GM23338 (cell line): ENCODE results near the gene FHL2. TPM values are rescaled to one million over a fixed set of nuclear protein-coding genes. Genes with fewer than 3 reads are reported as not detected.
A peak's percentile ranks its signal among the peaks of the same experiment; 100 is the strongest.

Experiments used
- ATAC-seq: fragments of 200-7000 bp; cut with Tn5 transposase; 3 replicates; pipeline ENCODE4 v1.9.1; 2020
- DNase-seq: peaks from one replicate; pipeline ENCODE4 v3.0.0-alpha.2; 2015; ENCODE audit warnings: low spot score
- H2AFZ ChIP-seq: fragments of 200-600 bp; sonication (generic); 2 replicates; pipeline ENCODE4 v1.8.0; 2016; ENCODE audit warnings: antibody characterized with exemption, mild to moderate bottlenecking, moderate library complexity
- H3F3A ChIP-seq: fragments of 200-600 bp; sonication (generic); replicated peaks from 2 replicates; pipeline ENCODE4 v1.8.0; 2017; ENCODE audit warnings: antibody characterized with exemption, mixed run types, low read depth
- H3K27ac ChIP-seq: fragments of 200-600 bp; sonication (generic); 2 replicates; pipeline ENCODE4 v1.6.1; 2016; ENCODE audit warnings: low read depth
- H3K27me3 ChIP-seq: fragments of 200-600 bp; sonication (generic); 2 replicates; pipeline ENCODE4 v1.8.0; 2016; ENCODE audit warnings: mild to moderate bottlenecking, mixed run types, moderate library complexity; ENCODE audit not compliant: insufficient read depth
- H3K36me3 ChIP-seq: fragments of 200-600 bp; sonication (generic); 2 replicates; pipeline ENCODE4 v1.8.0; 2016; ENCODE audit warnings: mild to moderate bottlenecking; ENCODE audit not compliant: insufficient read depth
- H3K4me1 ChIP-seq: fragments of 200-600 bp; sonication (generic); 2 replicates; pipeline ENCODE4 v1.8.0; 2016; ENCODE audit warnings: mild to moderate bottlenecking, moderate library complexity; ENCODE audit not compliant: insufficient read depth
- H3K4me2 ChIP-seq: fragments of 200-600 bp; sonication (generic); 2 replicates; pipeline ENCODE4 v1.7.1; 2017; ENCODE audit warnings: mixed run types
- H3K4me3 ChIP-seq: fragments of 200-600 bp; sonication (generic); 2 replicates; pipeline ENCODE4 v1.6.1; 2016; ENCODE audit warnings: mixed run types
- H3K79me2 ChIP-seq: fragments of 200-600 bp; sonication (generic); replicated peaks from 2 replicates; pipeline ENCODE4 v1.8.0; 2017; ENCODE audit warnings: mild to moderate bottlenecking; ENCODE audit not compliant: insufficient read depth
- H3K9me2 ChIP-seq: fragments of 200-600 bp; sonication (generic); 2 replicates; pipeline ENCODE4 v1.8.0; 2017; ENCODE audit not compliant: insufficient read depth
- H4K20me1 ChIP-seq: fragments of 200-600 bp; sonication (generic); replicated peaks from 2 replicates; pipeline ENCODE4 v1.8.0; 2017; ENCODE audit warnings: mild to moderate bottlenecking; ENCODE audit not compliant: insufficient read depth
- H3K27ac Mint-ChIP-seq: 2 replicates; pipeline ENCODE4 v1.8.0; 2020; ENCODE audit warnings: inconsistent platforms, mild to moderate bottlenecking, moderate library complexity, mixed read lengths
- H3K27me3 Mint-ChIP-seq: 3 replicates; pipeline ENCODE4 v1.8.0; 2022; ENCODE audit warnings: low read depth, mild to moderate bottlenecking, moderate library complexity, mixed read lengths, inconsistent platforms; ENCODE audit not compliant: insufficient read depth, poor library complexity
- H3K36me3 Mint-ChIP-seq: 3 replicates; pipeline ENCODE4 v1.8.0; 2021; ENCODE audit warnings: low read depth, mild to moderate bottlenecking, inconsistent platforms, moderate library complexity, mixed read lengths
- H3K4me1 Mint-ChIP-seq: 3 replicates; pipeline ENCODE4 v1.8.0; 2020; ENCODE audit warnings: mild to moderate bottlenecking, inconsistent platforms, mixed read lengths
- H3K4me3 Mint-ChIP-seq: 3 replicates; pipeline ENCODE4 v1.8.0; 2021; ENCODE audit warnings: moderate library complexity, mild to moderate bottlenecking, inconsistent platforms, mixed read lengths
- H3K9me3 Mint-ChIP-seq: 3 replicates; pipeline ENCODE4 v1.8.0; 2020; ENCODE audit warnings: moderate library complexity, mild to moderate bottlenecking, inconsistent platforms, mixed read lengths
- CTCF ChIP-seq, 2 experiments: fragments of 200-600 bp in 1 of 2; sonication (generic) in 1 of 2; conservative IDR thresholded peaks; 2 replicates each; pipeline versions ENCODE4 v1.5.1 to v1.6.1; 2016 to 2017; ENCODE audit warnings: antibody characterized with exemption in 2 of 2, low read depth in 2 of 2, mild to moderate bottlenecking in 2 of 2, moderate library complexity in 1 of 2
- ZNF331 ChIP-seq: fragments of 250-450 bp; sonication (Bioruptor Pico); IDR thresholded peaks from 2 replicates; pipeline ENCODE4 v1.5.0; 2020; ENCODE audit warnings: low read depth, mild to moderate bottlenecking, moderate library complexity
- ZNF462 ChIP-seq: fragments of 250-450 bp; sonication (Bioruptor Pico); IDR thresholded peaks from 2 replicates; pipeline ENCODE4 v1.5.0; 2020; ENCODE audit warnings: mild to moderate bottlenecking, moderate library complexity
- polyA plus RNA-seq: library from polyadenylated mRNA; unstranded; fragments of >200 nt; fragmentation: Nextera tagmentation; extraction: Ambion mirVana; gene quantifications from 2 replicates; pipeline ENCODE4 v1.2.1, GENCODE V29; 2016
- total RNA-seq: library from RNA; depleted of rRNA; stranded (reverse); fragments of >200 nt; shearing (Covaris generic); gene quantifications from 2 replicates; pipeline ENCODE4 v1.2.3, GENCODE V29; 2014

Gene FHL2
- total and polyA plus RNA-seq, 2 experiments from 2014 or later, result 29.0 to 30.9 TPM

GRCh38 chr2:105357122-105357521 lies 41.7 kb downstream of the FHL2 start (continued):
- TF ChIP-seq ZNF462, result no peak

- 0 out of 2 replicates have a peak, but pooled peaks cover 10% of the 10 kb centered on the region for H4K20me1 ChIP-seq
- H3K9me2 ChIP-seq, result no peaks in the 10 kb centered on the region
- no peaks in the 10 kb centered on the region for H3K27me3 Mint-ChIP-seq
- H3K79me2 ChIP-seq, result peaks cover 19% of the 10 kb centered on the region
- no peaks in the 10 kb centered on the region for H3K9me3 Mint-ChIP-seq
- peaks cover 54% of the 10 kb centered on the region for H3K36me3 Mint-ChIP-seq
- H3K4me3 ChIP-seq, result no peak overlapping the region
- no peak overlapping the region for H3K4me3 Mint-ChIP-seq
- no peak overlapping the region for H2AFZ ChIP-seq
- peaks cover 65% of the 10 kb centered on the region for H3K36me3 ChIP-seq
- H3K4me1 Mint-ChIP-seq, result no peaks in the 10 kb centered on the region
- H3F3A ChIP-seq, result no peaks in the 10 kb centered on the region
- no peak overlapping the region for H3K27ac Mint-ChIP-seq
- H3K4me1 ChIP-seq, result no peaks in the 10 kb centered on the region
- DNase-seq (peak; percentile 49), ATAC-seq (no peak)
- H3K27ac ChIP-seq, result no peak overlapping the region
- TF ChIP-seq CTCF (conservative IDR thresholded peaks at IDR 0.05; ENCODE audit: low read depth in 2 of 2) (peak; percentile 19 to 51; a peak in 3 of 4 replicates), ZNF331 (CRISPR knock-in tag) (no peak)
- H3K27me3 ChIP-seq, result no peaks in the 10 kb centered on the region
- H3K4me2 ChIP-seq, result no peak overlapping the region
Observed at GRCh38 chr2:105344704-105345345, 54.0 kb downstream of the FHL2 start.
